Measurements from ENCODE around the gene WDPCP.
"Not testable (repeated sequence)": the region's sequence is repeated elsewhere in the genome, so short reads cannot be mapped to it uniquely, and the experiment has no call there.

WDPCP gene

DNA sequence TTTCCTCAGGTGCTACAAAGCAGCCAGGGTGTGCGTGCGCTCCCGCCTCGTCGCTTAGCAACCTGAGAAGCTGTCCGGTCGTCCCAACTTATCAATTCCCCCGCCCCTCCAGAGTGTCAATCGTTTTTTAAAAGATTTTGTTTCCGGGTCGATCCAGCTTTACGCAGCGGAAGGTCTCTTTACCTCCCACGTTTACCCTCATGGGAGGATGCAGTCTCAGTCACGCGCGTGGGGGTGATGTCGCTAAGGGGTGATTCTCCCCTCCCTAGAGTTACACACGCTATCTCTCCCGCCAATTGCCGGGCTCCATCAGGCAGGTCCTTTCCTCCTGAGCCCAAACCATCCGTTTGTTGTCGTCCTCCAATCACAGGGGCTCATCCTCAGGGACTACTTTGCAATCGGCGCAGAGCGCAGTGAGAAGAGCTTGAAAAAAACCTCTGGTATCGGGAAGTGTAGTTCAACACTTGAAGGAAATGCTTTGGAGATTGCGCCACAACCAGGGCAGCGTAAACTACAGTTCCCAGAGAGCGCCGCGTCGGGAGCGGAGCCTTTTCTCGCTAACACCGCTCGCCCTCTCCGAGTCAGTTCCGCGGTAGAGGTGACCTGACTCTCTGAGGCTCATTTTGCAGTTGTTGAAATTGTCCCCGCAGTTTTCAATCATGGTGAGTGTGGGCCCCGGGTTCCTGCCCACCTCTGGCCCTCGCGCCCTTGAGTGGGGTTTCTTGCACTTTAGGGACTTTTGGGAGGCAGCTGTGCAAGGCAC, at the start of gene WDPCP, which contains the start of gene MDH1:
TSS of gene WDPCP (minus strand) at position 93 of the 763 bp plus-strand sequence. CDS start 206 bp downstream, outside the sequence.
TSS of gene MDH1 (plus strand) at position 579 of the 763 bp plus-strand sequence. CDS start at position 660, 81 bp downstream.
- peak; percentile 93 for DNase-seq (ENCODE audit: low read depth)

DNA sequence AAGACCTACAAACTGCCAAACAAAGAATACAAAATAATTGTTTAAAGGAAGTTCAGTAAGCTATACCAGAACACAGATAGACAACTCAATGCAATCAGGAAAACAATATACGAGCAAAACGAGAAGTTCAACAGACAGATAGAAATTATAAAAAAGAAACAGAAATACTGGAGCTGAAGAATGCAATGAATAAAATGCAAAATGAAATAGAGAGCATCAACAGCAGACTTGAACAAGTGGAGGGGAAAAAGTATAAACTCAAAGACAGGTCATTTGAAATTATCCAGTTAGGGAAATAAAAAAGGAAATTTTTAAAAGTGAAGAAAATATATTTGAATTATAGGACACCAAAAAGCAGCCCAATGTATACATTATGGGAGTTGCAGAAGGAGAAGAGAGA, 44.1 kb upstream of the WDPCP start:
- no peak for DNase-seq (ENCODE audit: low read depth)

GRCh38 chr2:63631501-63631900, 43.2 kb upstream of the WDPCP start:
- DNase-seq (ENCODE audit: low read depth), result no peak

- DNase-seq (ENCODE audit: low read depth), result no peak
Observed at GRCh38 chr2:63628403-63628942, 40.2 kb upstream of the WDPCP start.

- no peak for DNase-seq (ENCODE audit: low read depth)
Observed at GRCh38 chr2:63627866-63628265, 39.6 kb upstream of the WDPCP start.

GRCh38 chr2:63623763-63624162, 35.5 kb upstream of the WDPCP start:
- DNase-seq (ENCODE audit: low read depth), result not testable (repeated sequence)

GRCh38 chr2:63622751-63623150, 34.5 kb upstream of the WDPCP start:
- no peak for DNase-seq (ENCODE audit: low read depth)

DNA sequence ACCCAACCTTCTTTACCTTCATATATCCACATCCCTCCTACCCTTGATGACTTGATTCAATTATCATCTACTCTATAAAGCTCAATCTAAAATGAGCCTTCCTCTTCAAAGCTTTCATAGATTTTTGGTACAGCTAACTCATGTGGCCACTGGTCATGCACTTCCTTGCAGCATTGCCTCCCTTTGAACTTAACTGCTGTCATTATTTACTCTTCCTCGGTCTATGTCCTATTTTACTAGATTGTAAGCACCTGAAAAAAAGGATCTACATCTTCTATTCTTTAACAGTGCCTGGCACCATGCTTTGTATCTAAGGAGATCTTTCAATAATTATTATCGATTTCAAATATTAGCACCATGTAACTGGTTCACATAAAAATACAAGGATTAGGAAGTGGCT, 31.1 kb upstream of the WDPCP start:
- DNase-seq (ENCODE audit: low read depth), result no peak

GRCh38 chr2:63617366-63617765, 29.1 kb upstream of the WDPCP start:
- DNase-seq (ENCODE audit: low read depth), result no peak

GRCh38 chr2:63614983-63615945, 27.0 kb upstream of the WDPCP start:
- no peak for DNase-seq (ENCODE audit: low read depth)

GRCh38 chr2:63614448-63614968, 26.2 kb upstream of the WDPCP start:
- no peak for DNase-seq (ENCODE audit: low read depth)

DNA sequence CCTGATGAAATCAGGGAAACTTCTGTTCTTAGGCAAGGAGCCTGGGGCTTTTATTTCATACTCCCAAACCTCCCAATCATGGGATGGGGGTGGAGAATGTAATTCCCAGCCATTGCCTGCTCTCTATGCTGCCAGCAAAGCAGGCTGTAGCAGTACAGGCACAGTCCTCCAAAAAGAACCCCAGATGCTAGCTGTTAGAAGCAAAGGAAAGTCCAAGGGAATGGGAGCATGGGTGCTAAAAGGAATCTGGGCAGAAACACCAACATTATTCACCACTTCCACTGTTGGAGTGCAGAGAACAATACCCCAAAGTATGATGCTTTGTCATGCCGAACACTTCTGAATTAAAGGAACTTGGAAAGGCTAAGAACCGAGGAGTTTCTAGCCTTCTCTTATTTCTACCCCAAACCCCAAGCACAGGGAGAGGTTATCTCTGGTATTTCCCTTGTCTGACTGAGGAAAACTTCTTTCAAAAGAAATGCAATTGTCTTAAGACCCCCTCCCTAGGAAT, 25.2 kb upstream of the WDPCP start:
- no peak for DNase-seq (ENCODE audit: low read depth)

DNA sequence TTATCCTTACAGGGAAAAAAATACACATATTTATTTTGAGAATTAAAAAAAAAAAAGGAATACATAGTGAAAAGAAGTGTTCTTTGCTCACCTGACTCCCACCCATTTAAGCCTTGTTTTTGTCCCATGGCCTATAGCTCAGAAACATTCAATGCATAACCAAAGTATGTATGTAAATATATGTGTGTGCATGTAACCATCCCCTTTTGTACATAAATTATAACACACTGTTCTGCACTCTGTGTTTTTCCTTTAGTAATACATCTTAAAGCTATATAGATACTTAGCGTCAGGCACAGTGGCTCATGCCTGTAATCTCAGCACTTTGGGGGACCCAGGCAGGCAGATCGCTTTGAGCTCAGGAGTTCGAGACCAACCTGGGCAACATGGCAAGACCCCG, 22.2 kb upstream of the WDPCP start:
- no peak for DNase-seq (ENCODE audit: low read depth)

DNA sequence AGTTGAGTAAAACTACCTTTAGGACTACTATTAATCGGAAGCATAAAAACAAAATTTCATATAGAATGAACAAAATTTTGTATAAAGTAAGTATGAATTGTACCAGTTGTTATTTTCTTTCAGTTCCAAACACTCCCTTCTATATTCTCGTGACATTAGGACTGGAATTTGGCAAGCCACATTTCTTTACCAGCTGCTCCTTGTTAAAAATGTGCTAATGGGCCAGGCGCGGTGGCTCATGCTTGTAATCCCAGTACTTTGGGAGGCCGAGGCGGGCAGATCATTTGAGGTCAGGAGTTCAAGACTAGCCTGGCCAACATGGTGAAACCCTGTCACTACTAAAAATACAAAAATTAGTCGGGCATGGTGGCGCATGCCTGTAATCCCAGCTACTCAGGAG, 20.6 kb upstream of the WDPCP start:
- not testable (repeated sequence) for DNase-seq (ENCODE audit: low read depth)

- no peak for DNase-seq (ENCODE audit: low read depth)
Observed at GRCh38 chr2:63604666-63605065, 16.4 kb upstream of the WDPCP start.

- DNase-seq (ENCODE audit: low read depth), result no peak
Observed at GRCh38 chr2:63600881-63601460, 12.7 kb upstream of the WDPCP start.

DNA sequence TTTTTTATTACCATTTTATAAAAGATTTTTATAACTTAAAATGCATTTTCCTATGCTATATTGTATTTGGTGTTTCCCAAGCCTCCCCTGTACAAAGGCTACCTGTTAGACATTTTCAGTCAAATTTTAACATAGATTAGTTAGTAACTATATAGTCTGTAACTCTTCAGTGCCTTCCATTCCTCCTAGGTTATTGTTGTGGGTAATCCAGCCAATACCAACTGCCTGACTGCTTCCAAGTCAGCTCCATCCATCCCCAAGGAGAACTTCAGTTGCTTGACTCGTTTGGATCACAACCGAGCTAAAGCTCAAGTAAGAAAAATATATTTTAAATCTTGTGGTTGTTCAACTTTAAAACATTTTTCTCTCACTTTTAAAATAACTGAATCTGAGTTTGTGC, 10.7 kb upstream of the WDPCP start:
- DNase-seq (ENCODE audit: low read depth), result no peak

GRCh38 chr2:63596401-63596883, 8.2 kb upstream of the WDPCP start:
- no peak for DNase-seq (ENCODE audit: low read depth)

- no peak for DNase-seq (ENCODE audit: low read depth)
Observed at GRCh38 chr2:63594660-63595059, 6.4 kb upstream of the WDPCP start.

DNA sequence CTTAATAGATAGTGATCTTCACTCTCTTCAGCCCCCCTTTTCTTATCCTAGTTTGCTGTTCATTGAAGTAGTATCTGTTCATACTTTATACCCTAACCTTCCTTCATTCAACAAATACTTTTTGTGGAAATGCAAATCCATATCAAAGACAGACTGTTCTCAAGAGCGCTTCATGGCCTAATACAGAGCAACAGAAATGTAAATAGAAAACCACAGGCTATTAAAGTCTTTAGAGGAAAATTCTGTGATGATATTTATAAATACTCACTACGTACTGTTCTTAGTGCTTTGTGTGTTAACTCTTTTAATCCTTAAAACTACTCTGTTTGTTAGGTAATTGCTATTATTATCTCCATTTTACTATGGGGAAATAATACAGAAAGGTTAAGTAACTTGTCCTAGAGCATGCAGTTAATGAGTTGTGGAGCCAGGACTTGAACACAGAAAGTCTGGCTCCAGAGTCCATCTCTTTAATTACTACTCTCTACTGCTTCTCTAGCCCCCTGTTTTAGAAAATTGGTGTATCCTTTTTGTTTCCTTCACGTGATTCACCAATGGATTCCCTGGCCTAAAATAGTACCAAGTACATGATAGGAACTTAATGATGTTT, 3.4 kb upstream of the WDPCP start:
- DNase-seq (ENCODE audit: low read depth), result no peak

Data from stimulated activated CD4-positive, alpha-beta T cell treated with anti-CD3 and anti-CD28 coated beads, Interleukin-2, amount 100 ng/mL, for 4 hours (primary cell).